Suprapubic skin (tissue), 3 donors: ENCODE results near the gene COG3.

Experiments used
- CTCF ChIP-seq, 2 donors: fragments of 200-600 bp in 1 of 2; fragments of 450-650 bp in 1 of 2; sonication (generic) in 1 of 2; IDR thresholded peaks; one replicate each; pipeline ENCODE4 v1.5.1; 2016 to 2019; ENCODE audit warnings: antibody characterized with exemption in 2 of 2, mild to moderate bottlenecking in 1 of 2, moderate library complexity in 1 of 2
- EP300 ChIP-seq: sonication (generic); formaldehyde crosslinking; IDR thresholded peaks from one replicate; pipeline ENCODE4 v1.6.1; 2017; ENCODE audit warnings: antibody characterized with exemption

- TF ChIP-seq CTCF (IDR thresholded peaks at IDR 0.05): no peak
- no peak for TF ChIP-seq EP300
Measured at GRCh38 chr13:45439008-45439407, 25.7 kb upstream of the COG3 start.
